DMS79 (cell line): ENCODE data around the gene ABCB8.

Source experiments
- DNase-seq: peaks from one replicate; lab custom pipeline; 2025; lab: John Stamatoyannopoulos, UW

Gene ABCB8

GRCh38 chr7:151087245-151088018, 59.2 kb downstream of the ABCB8 start:
- DNase-seq: no peak

DNA sequence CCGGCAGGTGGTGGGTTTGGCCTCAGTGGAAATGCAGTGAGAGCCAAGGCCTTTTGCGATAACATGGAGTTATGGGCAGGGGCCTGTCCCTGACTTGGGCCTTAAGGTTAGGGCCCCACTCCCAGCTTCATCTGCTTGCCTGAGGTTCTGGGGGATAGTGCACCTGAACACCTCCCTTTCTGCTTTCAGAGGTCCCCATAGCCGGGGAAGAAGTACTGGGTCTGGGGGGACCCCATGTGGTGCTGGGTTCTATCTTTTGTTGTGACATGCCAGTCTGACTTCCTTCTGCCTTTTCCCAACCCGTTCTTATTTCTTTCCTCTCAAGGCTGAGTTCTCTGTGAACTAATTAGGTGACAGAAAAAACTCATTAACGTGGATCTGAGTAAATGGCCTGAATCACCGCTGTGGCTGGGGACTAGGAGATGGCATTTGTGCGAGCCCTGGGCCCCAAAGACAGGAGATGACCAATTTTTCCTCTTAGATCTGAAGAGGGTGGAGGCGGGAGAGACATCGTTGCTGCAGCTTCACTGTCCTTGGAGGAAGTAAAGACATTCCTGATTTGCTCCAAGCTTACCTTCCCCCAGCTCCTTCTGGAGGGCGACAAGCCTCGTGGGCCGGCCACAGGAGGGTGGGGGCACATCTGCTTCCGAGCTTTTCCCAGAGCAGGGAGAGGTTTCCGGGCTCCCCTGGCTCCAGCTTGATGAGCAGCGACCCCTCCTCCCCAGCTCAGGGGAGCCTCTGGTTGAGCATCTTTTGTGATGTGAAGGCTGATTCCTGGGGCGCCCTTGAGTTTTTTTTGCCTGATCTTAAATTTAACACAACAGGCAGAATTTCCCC, 60.0 kb downstream of the ABCB8 start:
- DNase-seq: no peak

DNA sequence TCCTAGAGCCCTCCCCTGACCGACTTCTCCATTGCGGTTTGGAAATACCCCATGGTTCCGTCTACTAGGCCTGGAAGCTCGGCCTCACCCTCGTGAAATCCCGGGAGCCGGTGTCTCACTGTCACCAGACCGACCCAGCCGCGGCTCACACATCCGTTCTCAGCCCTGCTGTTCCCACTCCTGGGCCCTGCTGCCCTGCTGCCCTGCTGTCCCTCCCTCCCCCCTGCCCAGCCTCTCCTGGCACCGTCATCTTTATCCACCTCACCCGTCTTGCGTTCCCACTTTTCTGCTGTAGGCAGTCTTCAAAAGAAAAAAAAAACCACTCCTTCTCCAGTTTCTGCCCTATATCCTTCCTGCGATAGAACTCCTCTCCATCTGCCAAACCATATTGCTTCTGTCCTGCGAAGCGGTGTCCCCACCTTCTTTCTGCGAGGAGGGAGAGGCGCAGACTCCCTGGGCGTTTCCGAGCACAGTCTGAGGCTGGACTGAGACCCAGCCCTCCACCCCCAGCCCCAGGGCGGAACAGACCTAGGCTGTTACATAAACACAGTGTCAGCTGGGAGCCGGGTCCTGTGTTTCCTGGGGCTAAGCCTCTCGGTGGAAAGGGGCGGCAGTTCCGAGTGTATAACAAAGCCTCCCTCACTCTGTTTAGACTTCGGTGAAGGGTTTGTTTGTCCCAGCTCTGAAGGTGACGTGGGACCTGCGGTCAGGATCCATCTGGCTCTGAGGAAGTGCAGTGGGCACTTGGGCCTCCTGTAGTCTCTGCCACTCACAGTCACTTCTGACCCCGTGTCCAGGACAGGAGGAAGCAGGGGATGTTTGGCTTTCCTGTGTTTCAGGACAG, 60.8 kb downstream of the ABCB8 start:
- no peak for DNase-seq

GRCh38 chr7:151089893-151090730, 61.9 kb downstream of the ABCB8 start:
- DNase-seq: no peak

DNA sequence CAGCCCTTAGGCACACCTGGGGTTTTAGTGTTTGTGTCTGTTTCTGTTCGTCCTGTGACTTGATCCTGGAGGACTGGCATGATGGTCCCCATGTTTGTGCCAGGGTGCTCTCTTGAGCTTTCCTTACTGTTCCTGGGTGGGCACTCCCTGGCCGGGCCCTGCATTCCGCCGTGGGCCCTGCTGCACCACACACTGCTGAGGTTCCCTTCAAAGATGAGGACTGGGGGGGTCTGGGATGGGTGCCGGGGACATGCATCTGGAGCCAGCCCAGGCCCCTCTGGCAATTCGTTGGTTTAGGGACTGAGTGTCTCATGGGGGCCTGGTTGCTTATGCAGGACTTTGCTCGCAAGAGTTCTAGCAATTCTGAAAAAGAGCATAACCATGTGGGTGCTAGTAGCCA, 62.8 kb downstream of the ABCB8 start:
- DNase-seq: no peak

GRCh38 chr7:151091431-151091830, 63.2 kb downstream of the ABCB8 start:
- no peak for DNase-seq

- no peak for DNase-seq
These were observed 63.7 kb downstream of the ABCB8 start for GRCh38 chr7:151091988-151092387.

- DNase-seq: no peak
These were observed 65.5 kb downstream of the ABCB8 start for GRCh38 chr7:151093748-151094147.

DNA sequence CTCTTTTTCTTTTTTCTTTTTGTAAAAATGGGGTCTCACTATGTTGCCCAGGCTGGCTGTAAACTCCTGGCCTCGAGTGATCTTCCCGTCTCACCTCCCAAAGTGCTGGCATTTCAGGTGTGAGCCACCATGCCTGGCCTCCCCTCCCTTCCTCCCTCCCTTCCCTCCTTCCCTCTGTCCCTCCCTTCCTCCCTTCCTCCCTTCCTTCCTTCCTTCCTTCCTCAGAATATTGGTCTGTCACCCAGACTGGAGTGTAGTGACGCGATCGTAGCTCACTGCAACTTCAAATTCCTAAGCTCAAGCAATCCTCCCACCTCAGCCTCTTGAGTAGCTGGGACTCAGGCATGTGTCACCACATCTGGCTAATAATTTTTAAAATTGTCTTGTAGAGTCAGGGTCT, 66.4 kb downstream of the ABCB8 start:
- no peak for DNase-seq

DNA sequence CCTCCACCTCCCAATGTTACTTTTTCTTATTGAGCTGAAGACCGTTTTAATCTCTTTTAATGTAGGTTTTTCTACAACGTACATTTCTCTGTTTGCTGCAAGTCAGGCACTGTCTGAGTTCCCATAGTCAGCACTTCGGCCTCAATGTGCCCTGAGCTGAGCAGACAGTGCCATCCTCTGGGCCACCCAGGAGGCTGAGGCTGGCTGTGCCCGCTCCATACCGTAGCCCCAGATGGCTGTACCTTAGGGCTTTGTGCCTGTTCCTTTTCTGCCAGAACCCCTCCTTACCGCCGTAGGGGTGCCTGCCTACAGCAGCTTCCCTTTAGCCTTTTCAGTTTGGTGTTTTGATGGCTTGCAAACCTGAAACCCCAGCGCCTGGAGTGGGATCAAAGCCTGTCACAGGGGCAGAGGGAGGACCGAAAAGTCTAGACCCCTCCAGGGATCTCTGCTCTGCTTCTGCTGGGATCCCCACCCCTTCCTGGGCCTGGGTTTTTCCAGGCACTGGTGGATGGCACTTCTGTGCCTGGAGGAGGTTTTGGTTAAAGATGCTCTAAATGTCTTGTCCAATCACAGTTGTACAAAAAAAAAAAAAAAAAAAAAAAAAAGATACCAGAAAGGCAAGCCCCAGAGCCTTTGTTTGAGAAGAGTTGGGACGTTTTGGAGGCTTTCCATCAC, 67.0 kb downstream of the ABCB8 start:
- no peak for DNase-seq

GRCh38 chr7:151095828-151096475, 67.7 kb downstream of the ABCB8 start:
- no peak for DNase-seq
